H1 (cell line): ENCODE results near the gene ESR1. TPM values are rescaled to one million over a fixed set of nuclear protein-coding genes. Genes with fewer than 3 reads are reported as not detected.
"Not testable (repeated sequence)": the region's sequence is repeated elsewhere in the genome, so short reads cannot be mapped to it uniquely, and the experiment has no call there.

Experiments used
- CTCF ChIA-PET: fragments of 300-600 bp; sonication (Branson Sonifier 250); formaldehyde crosslinking; loops from one replicate; lab custom pipeline; 2021; ENCODE audit not compliant: partially characterized antibody; lab: Charles Lee
- POLR2A ChIA-PET: fragments of 300-600 bp; sonication (Branson Sonifier 250); formaldehyde crosslinking; loops from one replicate; lab custom pipeline; 2021; ENCODE audit warnings: inconsistent platforms; ENCODE audit not compliant: partially characterized antibody; lab: Charles Lee
- DNase-seq, 2 experiments: peaks; one replicate each; pipeline versions ENCODE4 v3.0.0 to v3.0.0-alpha.2; 2010 to 2022; ENCODE audit warnings: low spot score in 2 of 2, low read depth in 1 of 2, mixed read lengths in 1 of 2
- FAIRE-seq: peaks from 2 replicates; lab custom pipeline; 2011; peaks lifted over from hg19 to GRCh38; lab: Jason Lieb, UNC
- H2AFZ ChIP-seq: 2 replicates; pipeline ENCODE4 v1.8.1; 2012; ENCODE audit warnings: low read length, inconsistent platforms
- H2AK5ac ChIP-seq: 2 replicates; pipeline ENCODE4 v1.6.1; 2013; ENCODE audit warnings: low read depth, low read length
- H2BK120ac ChIP-seq: replicated peaks from 2 replicates; pipeline ENCODE3; 2013; ENCODE audit warnings: low read depth, low read length, inconsistent platforms
- H2BK12ac ChIP-seq: 2 replicates; pipeline ENCODE4 v1.6.1; 2013; ENCODE audit warnings: low read depth, low read length
- H2BK15ac ChIP-seq: 2 replicates; pipeline ENCODE4 v1.6.1; 2013; ENCODE audit warnings: low read length
- H2BK20ac ChIP-seq: 2 replicates; pipeline ENCODE4 v1.6.1; 2013; ENCODE audit warnings: low read length
- H2BK5ac ChIP-seq: 2 replicates; pipeline ENCODE4 v1.6.1; 2013; ENCODE audit warnings: low read depth, low read length
- H3K14ac ChIP-seq: 2 replicates; pipeline ENCODE4 v1.6.1; 2013; ENCODE audit warnings: inconsistent platforms; ENCODE audit not compliant: insufficient read length
- H3K18ac ChIP-seq: 2 replicates; pipeline ENCODE4 v1.6.1; 2013; ENCODE audit warnings: low read length; ENCODE audit errors: extremely low read depth
- H3K23ac ChIP-seq: 2 replicates; pipeline ENCODE4 v1.6.1; 2013; ENCODE audit warnings: inconsistent platforms; ENCODE audit not compliant: insufficient read length
- H3K23me2 ChIP-seq: 2 replicates; pipeline ENCODE4 v1.6.1; 2013; ENCODE audit warnings: low read depth, low read length
- H3K27ac ChIP-seq: 2 replicates; pipeline ENCODE4 v1.6.1; 2011; ENCODE audit warnings: low read depth, low read length, inconsistent platforms
- H3K27me3 ChIP-seq, 4 experiments: replicated peaks in 1 of 4; 1 replicate in 1 of 4; 2 replicates in 3 of 4; pipeline versions ENCODE4 v1.6.1 to v1.8.1; 2011 to 2013; ENCODE audit warnings: low read length in 3 of 4, mild to moderate bottlenecking in 3 of 4, inconsistent platforms in 2 of 4, mixed read lengths in 2 of 4, moderate library complexity in 1 of 4; ENCODE audit not compliant: control insufficient read depth in 3 of 4, insufficient read depth in 3 of 4; ENCODE audit errors: extremely low read depth in 1 of 4
- H3K36me3 ChIP-seq, 4 experiments: 2 replicates each; pipeline versions ENCODE4 v1.6.1 to v1.8.1; 2011 to 2013; ENCODE audit warnings: mild to moderate bottlenecking in 4 of 4, low read length in 3 of 4, moderate library complexity in 2 of 4, control low read depth in 1 of 4, inconsistent platforms in 1 of 4; ENCODE audit not compliant: insufficient read depth in 4 of 4, control insufficient read depth in 2 of 4
- H3K4ac ChIP-seq: replicated peaks from 2 replicates; pipeline ENCODE3; 2013; ENCODE audit warnings: low read length, low read depth, mixed read lengths, inconsistent platforms; ENCODE audit not compliant: insufficient read length
- H3K4me1 ChIP-seq, 4 experiments: replicated peaks in 1 of 4; 1 replicate in 1 of 4; 2 replicates in 3 of 4; pipeline versions ENCODE4 v1.6.1 to v1.8.1; 2011 to 2013; ENCODE audit warnings: low read length in 3 of 4, inconsistent platforms in 2 of 4, mixed read lengths in 1 of 4; ENCODE audit not compliant: insufficient read depth in 4 of 4, control insufficient read depth in 3 of 4
- H3K4me2 ChIP-seq, 2 experiments: 2 replicates each; pipeline versions ENCODE4 v1.6.1 to v1.8.1; 2011 to 2013; ENCODE audit warnings: low read depth in 2 of 2, low read length in 2 of 2, control low read depth in 1 of 2, inconsistent platforms in 1 of 2, mild to moderate bottlenecking in 1 of 2; ENCODE audit not compliant: insufficient read depth in 1 of 2
- H3K4me3 ChIP-seq, 4 experiments: fragments of 200-600, 300-600 bp in 1 of 4; sonication (generic), shearing (Covaris generic), sonication (Bioruptor Twin) in 1 of 4; 2 replicates each; pipeline versions ENCODE4 v1.5.1 to v1.8.1; 2011 to 2016; ENCODE audit warnings: low read length in 4 of 4, low read depth in 3 of 4, control low read depth in 2 of 4, inconsistent platforms in 2 of 4, mild to moderate bottlenecking in 2 of 4, mixed read lengths in 1 of 4, moderate library complexity in 1 of 4; ENCODE audit not compliant: insufficient read depth in 2 of 4; ENCODE audit errors: extremely low read depth in 1 of 4
- H3K56ac ChIP-seq: replicated peaks from 2 replicates; pipeline ENCODE3; 2013; ENCODE audit warnings: low read depth, mild to moderate bottlenecking, mixed read lengths, low read length, inconsistent platforms; ENCODE audit not compliant: insufficient read length
- H3K79me1 ChIP-seq: 2 replicates; pipeline ENCODE4 v1.6.1; 2013; ENCODE audit warnings: low read depth, low read length, control low read depth
- H3K79me2 ChIP-seq, 2 experiments: 2 replicates each; pipeline versions ENCODE4 v1.6.1 to v1.8.1; 2012 to 2013; ENCODE audit warnings: low read length in 2 of 2, mild to moderate bottlenecking in 2 of 2, inconsistent platforms in 1 of 2; ENCODE audit not compliant: insufficient read depth in 2 of 2, control insufficient read depth in 1 of 2
- H3K9ac ChIP-seq, 4 experiments: replicated peaks in 1 of 4; 1 replicate in 1 of 4; 2 replicates in 3 of 4; pipeline versions ENCODE4 v1.6.1 to v1.8.1; 2011 to 2013; ENCODE audit warnings: low read depth in 3 of 4, low read length in 3 of 4, control low read depth in 2 of 4, mild to moderate bottlenecking in 2 of 4, moderate library complexity in 2 of 4, inconsistent platforms in 1 of 4; ENCODE audit errors: extremely low read depth in 1 of 4
- H3K9me3 ChIP-seq, 2 experiments: 2 replicates each; pipeline versions ENCODE4 v1.6.1 to v1.8.1; 2012 to 2013; ENCODE audit warnings: mild to moderate bottlenecking in 2 of 2, moderate library complexity in 2 of 2, control low read depth in 1 of 2, inconsistent platforms in 1 of 2, low read depth in 1 of 2, low read length in 1 of 2, mixed read lengths in 1 of 2; ENCODE audit not compliant: insufficient read depth in 2 of 2
- H4K20me1 ChIP-seq, 2 experiments: replicated peaks in 1 of 2; 2 replicates each; pipeline versions ENCODE3 to v1.8.1; 2011 to 2013; ENCODE audit warnings: inconsistent platforms in 2 of 2, low read length in 2 of 2, mild to moderate bottlenecking in 1 of 2; ENCODE audit not compliant: insufficient read depth in 2 of 2, control insufficient read depth in 1 of 2
- H4K5ac ChIP-seq: 2 replicates; pipeline ENCODE4 v1.6.1; 2013; ENCODE audit warnings: low read length, low read depth, mixed read lengths, inconsistent platforms; ENCODE audit not compliant: insufficient read length
- H4K8ac ChIP-seq: 2 replicates; pipeline ENCODE4 v1.8.0; 2013; ENCODE audit warnings: mild to moderate bottlenecking, moderate library complexity, low read length, inconsistent platforms; ENCODE audit not compliant: insufficient read depth; ENCODE audit errors: extremely low read depth
- H4K91ac ChIP-seq: replicated peaks from 2 replicates; pipeline ENCODE3; 2013; ENCODE audit warnings: low read length, mixed read lengths, inconsistent platforms; ENCODE audit not compliant: insufficient read length
- WGBS, 2 experiments: shearing (Covaris generic) in 1 of 2; methylation state at CpG; one replicate each; pipeline versions ENCODE4 v1.1.6 to v1.1.7; 2013 to 2015; ENCODE audit warnings: low lambda C conversion rate in 2 of 2, mixed read lengths in 2 of 2, inconsistent platforms in 1 of 2, low coverage in 1 of 2, missing lambda C conversion rate in 1 of 2; ENCODE audit not compliant: insufficient replicate concordance in 2 of 2, insufficient coverage in 1 of 2, insufficient read length in 1 of 2; ENCODE audit errors: extremely low coverage in 1 of 2, missing lambda C conversion rate in 1 of 2; 5-methylcytosine and 5-hydroxymethylcytosine counted together
- polyA plus RNA-seq, 7 experiments: library from polyadenylated mRNA; depleted of rRNA in 3 of 7; stranded (reverse) in 5 of 7; unstranded in 2 of 7; fragments of >200 nt in 5 of 7; fragments of 200-250 nt in 2 of 7; gene quantifications; 1 replicate in 5 of 7; 2 replicates in 1 of 7; 4 replicates in 1 of 7; pipeline versions ENCODE4 v1.2.1 to v1.2.3, GENCODE V29; 2011 to 2013; ENCODE audit warnings: missing spikeins in 2 of 7, mixed read lengths in 2 of 7
- total RNA-seq: library from RNA; stranded (reverse); fragmentation: NEBNext Ultra II Directional; extraction: Animal tissue kit (Norgen Biotek cat#: 25700); gene quantifications from 2 replicates; pipeline ENCODE4 v1.2.1, GENCODE V29; 2021

The ESR1 gene
- total and polyA plus RNA-seq, 2 of the 8 experiments (the other 6 are each of a cell fraction or from before 2014, with no cell fraction given), result 0.03 to 0.17 TPM

DNA sequence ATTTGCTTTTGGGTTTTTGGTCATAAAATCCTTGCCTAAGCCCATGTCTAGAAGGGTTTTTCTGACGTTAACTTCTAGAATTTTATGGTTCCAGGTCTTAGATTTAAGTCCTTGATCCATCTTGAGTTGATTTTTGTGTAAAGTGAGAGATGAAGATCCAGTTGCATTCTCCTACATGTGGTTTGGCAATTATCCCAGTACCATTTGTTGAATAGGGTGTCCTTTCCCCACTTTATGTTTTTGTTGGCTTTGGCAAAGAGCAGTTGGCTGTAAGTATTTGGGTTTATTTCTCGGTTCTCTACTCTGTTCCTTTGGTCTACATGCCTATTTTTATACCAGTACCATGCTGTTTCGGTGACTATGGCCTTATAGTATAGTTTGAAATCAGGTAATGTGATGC, 86.9 kb downstream of the ESR1 start:
- H3K4ac ChIP-seq, H3K79me1 ChIP-seq, H3K14ac ChIP-seq, H2BK12ac ChIP-seq, H3K36me3 ChIP-seq, H3K4me1 ChIP-seq, H4K5ac ChIP-seq, POLR2A ChIA-PET, H2BK120ac ChIP-seq, H2AK5ac ChIP-seq, H2BK20ac ChIP-seq, H3K79me2 ChIP-seq, H3K27ac ChIP-seq, H3K4me3 ChIP-seq, H3K23me2 ChIP-seq, H4K20me1 ChIP-seq, FAIRE-seq, H4K8ac ChIP-seq, H2AFZ ChIP-seq, DNase-seq, H2BK15ac ChIP-seq, H3K23ac ChIP-seq, H3K27me3 ChIP-seq, H3K56ac ChIP-seq, H3K9me3 ChIP-seq, H3K9ac ChIP-seq, H2BK5ac ChIP-seq, H4K91ac ChIP-seq, H3K18ac ChIP-seq, CTCF ChIA-PET, H3K4me2 ChIP-seq: not testable (repeated sequence)
- 88% methylated on average over 3 of the region's 3 CpGs; no CpG with 5 or more reads in 1 of the 2 experiments for WGBS, 2 experiments

DNA sequence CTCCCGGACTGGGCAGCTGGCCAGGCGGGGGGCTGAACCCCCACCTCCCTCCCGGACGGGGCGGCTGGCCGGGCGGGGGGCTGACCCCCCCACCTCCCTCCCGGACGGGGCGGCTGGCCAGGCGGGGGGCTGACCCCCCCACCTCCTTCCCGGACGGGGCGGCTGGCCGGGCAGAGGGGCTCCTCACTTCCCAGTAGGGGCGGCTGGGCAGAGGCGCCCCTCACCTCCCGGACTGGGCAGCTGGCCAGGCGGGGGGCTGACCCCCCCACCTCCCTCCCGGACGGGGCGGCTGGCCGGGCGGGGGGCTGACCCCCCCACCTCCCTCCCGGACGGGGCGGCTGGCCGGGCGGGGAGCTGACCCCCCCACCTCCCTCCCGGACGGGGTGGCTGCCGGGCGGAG, 91.7 kb downstream of the ESR1 start:
- H3K56ac ChIP-seq, H3K27ac ChIP-seq, CTCF ChIA-PET, H2BK15ac ChIP-seq, FAIRE-seq, H3K23ac ChIP-seq, H3K9ac ChIP-seq, H3K23me2 ChIP-seq, H2BK120ac ChIP-seq, H3K4me3 ChIP-seq, H2BK12ac ChIP-seq, H3K4me1 ChIP-seq, H3K9me3 ChIP-seq, H4K5ac ChIP-seq, H4K20me1 ChIP-seq, H3K4me2 ChIP-seq, H4K8ac ChIP-seq, H3K14ac ChIP-seq, H2BK20ac ChIP-seq, H2AK5ac ChIP-seq, H3K79me1 ChIP-seq, H3K79me2 ChIP-seq, H2BK5ac ChIP-seq, POLR2A ChIA-PET, DNase-seq, H3K36me3 ChIP-seq, H3K27me3 ChIP-seq, H4K91ac ChIP-seq, H3K4ac ChIP-seq, H2AFZ ChIP-seq, H3K18ac ChIP-seq: not testable (repeated sequence)
- WGBS, 2 experiments, result no CpG with 5 or more reads among the region's 33 CpGs
